Progenitor cell of endocrine pancreas (in vitro differentiated cells): ENCODE measurements around the gene CKM. TPM values are rescaled to one million over a fixed set of nuclear protein-coding genes. Genes with fewer than 3 reads are reported as not detected.

Experiments used
- DNase-seq: peaks from one replicate; pipeline ENCODE4 v3.0.0; 2021; ENCODE audit warnings: low spot score; ENCODE audit not compliant: unreplicated experiment
- H3K27ac Mint-ChIP-seq: 2 replicates; pipeline ENCODE4 v1.8.0; 2021; ENCODE audit warnings: mild to moderate bottlenecking, moderate library complexity, mixed read lengths
- H3K27me3 Mint-ChIP-seq: 2 replicates; pipeline ENCODE4 v1.8.0; 2021; ENCODE audit warnings: mixed read lengths
- H3K36me3 Mint-ChIP-seq: 2 replicates; pipeline ENCODE4 v1.8.0; 2022; ENCODE audit warnings: mixed read lengths; ENCODE audit not compliant: insufficient read depth
- H3K4me1 Mint-ChIP-seq: 2 replicates; pipeline ENCODE4 v1.8.0; 2021; ENCODE audit warnings: low read depth, mixed read lengths
- H3K4me3 Mint-ChIP-seq: 2 replicates; pipeline ENCODE4 v1.8.0; 2021; ENCODE audit warnings: low read depth, mild to moderate bottlenecking, moderate library complexity, mixed read lengths
- H3K9me3 Mint-ChIP-seq: 2 replicates; pipeline ENCODE4 v1.8.0; 2021; ENCODE audit warnings: low read depth, mixed read lengths
- CTCF ChIP-seq: fragments of 200-600 bp; sonication (generic); IDR thresholded peaks from one replicate; pipeline ENCODE4 v1.5.0; 2021; ENCODE audit warnings: antibody characterized with exemption, mild to moderate bottlenecking; ENCODE audit not compliant: unreplicated experiment
- total RNA-seq: library from RNA; stranded (reverse); gene quantifications from 2 replicates; pipeline ENCODE4 v1.2.1, GENCODE V29; 2021

CKM gene
- total RNA-seq, 1 donor from 2014 or later = not detected

- Mint-ChIP-seq H3K9me3 (no peaks in the 10 kb centered on the region), H3K27me3 (peaks cover 13% of the 10 kb centered on the region), H3K4me1 (peaks cover 3% of the 10 kb centered on the region), H3K36me3 (peaks cover 10% of the 10 kb centered on the region), H3K4me3 (no peak overlapping the region), H3K27ac (no peak overlapping the region)
- DNase-seq = no peak
- TF ChIP-seq CTCF = no peak
Observed at GRCh38 chr19:45304141-45304926, 18.3 kb downstream of the CKM start.

- Mint-ChIP-seq H3K4me3 (no peak overlapping the region), H3K9me3 (no peaks in the 10 kb centered on the region), H3K27me3 (peaks cover 13% of the 10 kb centered on the region), H3K27ac (no peak overlapping the region), H3K4me1 (peaks cover 3% of the 10 kb centered on the region), H3K36me3 (peaks cover 12% of the 10 kb centered on the region)
- no peak for TF ChIP-seq CTCF
- DNase-seq = no peak
Observed at GRCh38 chr19:45303269-45304060, 19.2 kb downstream of the CKM start.

GRCh38 chr19:45302416-45302815, 20.3 kb downstream of the CKM start:
- TF ChIP-seq CTCF = no peak
- Mint-ChIP-seq H3K36me3 (peaks cover 16% of the 10 kb centered on the region), H3K4me1 (peaks cover 3% of the 10 kb centered on the region), H3K27me3 (peaks cover 13% of the 10 kb centered on the region), H3K4me3 (no peak overlapping the region), H3K27ac (no peak overlapping the region), H3K9me3 (no peaks in the 10 kb centered on the region)
- no peak for DNase-seq

- Mint-ChIP-seq H3K4me1 (no peaks in the 10 kb centered on the region), H3K36me3 (peaks cover 30% of the 10 kb centered on the region), H3K27me3 (peaks cover 2% of the 10 kb centered on the region), H3K4me3 (no peak overlapping the region), H3K27ac (no peak overlapping the region), H3K9me3 (no peaks in the 10 kb centered on the region)
- no peak for TF ChIP-seq CTCF
- DNase-seq = no peak
Observed at GRCh38 chr19:45299719-45300118, 23.0 kb downstream of the CKM start.

- no peaks in the 10 kb centered on the region for H3K4me1 Mint-ChIP-seq
- TF ChIP-seq CTCF = no peak
- H3K36me3 Mint-ChIP-seq = peaks cover 38% of the 10 kb centered on the region
- no peaks in the 10 kb centered on the region for H3K9me3 Mint-ChIP-seq
- no peaks in the 10 kb centered on the region for H3K27me3 Mint-ChIP-seq
- peak overlapping the region; percentile 37 for H3K27ac Mint-ChIP-seq
- no peak overlapping the region for H3K4me3 Mint-ChIP-seq
- no peak for DNase-seq
Observed at GRCh38 chr19:45298264-45298663, 24.4 kb downstream of the CKM start.
